HepG2 (cell line): ENCODE data around the gene GPR87.

ENCODE experiments used
- CEBPG ChIP-seq: IDR thresholded peaks from 2 replicates; pipeline ENCODE4 v1.6.1; 2016
- FOSL2 ChIP-seq: sonication (generic); formaldehyde crosslinking; IDR thresholded peaks from 2 replicates; pipeline ENCODE4 v1.4.0; 2020; ENCODE audit warnings: missing genetic modification reagents
- HDAC1 ChIP-seq: sonication (generic); formaldehyde crosslinking; IDR thresholded peaks from 2 replicates; pipeline ENCODE4 v1.5.1; 2020; ENCODE audit warnings: mild to moderate bottlenecking, missing genetic modification reagents
- JUNB ChIP-seq: sonication (generic); formaldehyde crosslinking; IDR thresholded peaks from 2 replicates; pipeline ENCODE4 v1.8.0; 2022; ENCODE audit warnings: missing genetic modification reagents, mild to moderate bottlenecking, borderline replicate concordance
- JUND ChIP-seq: sonication (generic); formaldehyde crosslinking; IDR thresholded peaks from 2 replicates; pipeline ENCODE4 v1.8.0; 2022; ENCODE audit warnings: mild to moderate bottlenecking, missing genetic modification reagents
- NR2F6 ChIP-seq, 2 experiments: IDR thresholded peaks; 2 replicates each; pipeline ENCODE4 v1.6.1; 2016; ENCODE audit warnings: antibody characterized with exemption in 1 of 2, mild to moderate bottlenecking in 1 of 2
- POLR2A ChIP-seq, 2 experiments: IDR thresholded peaks; 2 replicates each; pipeline ENCODE4 v1.6.1; 2011; ENCODE audit warnings: low read depth in 2 of 2, low read length in 2 of 2, mild to moderate bottlenecking in 1 of 2, moderate library complexity in 1 of 2; ENCODE audit not compliant: insufficient read depth in 1 of 2
- RAD21 ChIP-seq: fragments of 450-650 bp; formaldehyde crosslinking; IDR thresholded peaks from 2 replicates; pipeline ENCODE4 v1.5.0; 2020; ENCODE audit warnings: mild to moderate bottlenecking
- RBAK ChIP-seq: sonication (generic); formaldehyde crosslinking; IDR thresholded peaks from 2 replicates; pipeline ENCODE4 v1.5.1; 2020; ENCODE audit warnings: mild to moderate bottlenecking, missing genetic modification reagents
- YY1 ChIP-seq: IDR thresholded peaks from 2 replicates; pipeline ENCODE4 v1.6.1; 2011; ENCODE audit warnings: low read length, low read depth, moderate library complexity, mild to moderate bottlenecking; ENCODE audit not compliant: insufficient read depth, insufficient replicate concordance
- ZBTB20 ChIP-seq: sonication (generic); formaldehyde crosslinking; IDR thresholded peaks from 2 replicates; pipeline ENCODE4 v1.8.1; 2023; ENCODE audit warnings: missing genetic modification reagents, low read depth, mild to moderate bottlenecking, borderline replicate concordance
- ZNF501 ChIP-seq: sonication (generic); formaldehyde crosslinking; IDR thresholded peaks from 2 replicates; pipeline ENCODE4 v1.5.1; 2020; ENCODE audit warnings: mild to moderate bottlenecking, moderate library complexity, missing genetic modification reagents
- TF ChIP-seq, protein P1 (sequence below): sonication (generic); formaldehyde crosslinking; IDR thresholded peaks from 2 replicates; pipeline ENCODE4 v1.4.0; 2020; ENCODE audit warnings: missing genetic modification reagents, mild to moderate bottlenecking, borderline replicate concordance
- TF ChIP-seq, protein P2 (sequence below): sonication (generic); formaldehyde crosslinking; IDR thresholded peaks from 2 replicates; pipeline ENCODE4 v1.5.0; 2020; ENCODE audit warnings: mild to moderate bottlenecking, missing genetic modification reagents, moderate library complexity

DNA sequence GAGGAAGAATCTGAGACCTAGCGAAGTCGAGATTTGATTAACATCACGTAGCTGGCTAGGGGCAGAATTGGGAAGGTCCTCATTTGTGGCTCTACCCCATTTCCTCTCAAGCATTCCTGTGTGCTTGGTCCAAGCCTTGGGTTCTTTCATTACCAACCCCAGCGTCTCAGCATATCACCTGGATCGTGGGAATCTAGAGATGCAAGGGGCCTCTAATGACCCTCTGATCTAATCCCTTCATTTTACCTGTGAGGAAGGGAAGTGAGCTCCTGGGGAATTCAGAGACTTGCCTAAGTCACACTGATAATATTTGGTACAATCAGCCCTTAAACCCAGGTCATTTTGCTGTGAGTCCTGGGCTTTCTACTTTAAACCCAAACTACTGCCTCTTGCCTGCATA is 2.0 kb downstream of the GPR87 start:
- TF ChIP-seq JUNB (no peak), CEBPG (CRISPR knock-in tag) (no peak), NR2F6 (IDR thresholded peaks at IDR 0.05) (no peak), NR2F6 (CRISPR knock-in tag; IDR thresholded peaks at IDR 0.05) (no peak), HDAC1 (no peak), POLR2A (IDR thresholded peaks at IDR 0.05; ENCODE audit: insufficient read depth in 1 of 2, low read depth in 2 of 2, low read length in 2 of 2) (no peak), RBAK (CRISPR knock-in tag) (no peak), ZNF501 (CRISPR knock-in tag) (no peak), RAD21 (CRISPR knock-in tag) (no peak), YY1 (no peak), ZBTB20 (no peak), FOSL2 (CRISPR knock-in tag) (no peak), JUND (CRISPR knock-in tag) (no peak)
- TF ChIP-seq, protein P1, sequence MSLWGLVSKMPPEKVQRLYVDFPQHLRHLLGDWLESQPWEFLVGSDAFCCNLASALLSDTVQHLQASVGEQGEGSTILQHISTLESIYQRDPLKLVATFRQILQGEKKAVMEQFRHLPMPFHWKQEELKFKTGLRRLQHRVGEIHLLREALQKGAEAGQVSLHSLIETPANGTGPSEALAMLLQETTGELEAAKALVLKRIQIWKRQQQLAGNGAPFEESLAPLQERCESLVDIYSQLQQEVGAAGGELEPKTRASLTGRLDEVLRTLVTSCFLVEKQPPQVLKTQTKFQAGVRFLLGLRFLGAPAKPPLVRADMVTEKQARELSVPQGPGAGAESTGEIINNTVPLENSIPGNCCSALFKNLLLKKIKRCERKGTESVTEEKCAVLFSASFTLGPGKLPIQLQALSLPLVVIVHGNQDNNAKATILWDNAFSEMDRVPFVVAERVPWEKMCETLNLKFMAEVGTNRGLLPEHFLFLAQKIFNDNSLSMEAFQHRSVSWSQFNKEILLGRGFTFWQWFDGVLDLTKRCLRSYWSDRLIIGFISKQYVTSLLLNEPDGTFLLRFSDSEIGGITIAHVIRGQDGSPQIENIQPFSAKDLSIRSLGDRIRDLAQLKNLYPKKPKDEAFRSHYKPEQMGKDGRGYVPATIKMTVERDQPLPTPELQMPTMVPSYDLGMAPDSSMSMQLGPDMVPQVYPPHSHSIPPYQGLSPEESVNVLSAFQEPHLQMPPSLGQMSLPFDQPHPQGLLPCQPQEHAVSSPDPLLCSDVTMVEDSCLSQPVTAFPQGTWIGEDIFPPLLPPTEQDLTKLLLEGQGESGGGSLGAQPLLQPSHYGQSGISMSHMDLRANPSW (CRISPR knock-in tag), result no peak
- TF ChIP-seq, protein P2, sequence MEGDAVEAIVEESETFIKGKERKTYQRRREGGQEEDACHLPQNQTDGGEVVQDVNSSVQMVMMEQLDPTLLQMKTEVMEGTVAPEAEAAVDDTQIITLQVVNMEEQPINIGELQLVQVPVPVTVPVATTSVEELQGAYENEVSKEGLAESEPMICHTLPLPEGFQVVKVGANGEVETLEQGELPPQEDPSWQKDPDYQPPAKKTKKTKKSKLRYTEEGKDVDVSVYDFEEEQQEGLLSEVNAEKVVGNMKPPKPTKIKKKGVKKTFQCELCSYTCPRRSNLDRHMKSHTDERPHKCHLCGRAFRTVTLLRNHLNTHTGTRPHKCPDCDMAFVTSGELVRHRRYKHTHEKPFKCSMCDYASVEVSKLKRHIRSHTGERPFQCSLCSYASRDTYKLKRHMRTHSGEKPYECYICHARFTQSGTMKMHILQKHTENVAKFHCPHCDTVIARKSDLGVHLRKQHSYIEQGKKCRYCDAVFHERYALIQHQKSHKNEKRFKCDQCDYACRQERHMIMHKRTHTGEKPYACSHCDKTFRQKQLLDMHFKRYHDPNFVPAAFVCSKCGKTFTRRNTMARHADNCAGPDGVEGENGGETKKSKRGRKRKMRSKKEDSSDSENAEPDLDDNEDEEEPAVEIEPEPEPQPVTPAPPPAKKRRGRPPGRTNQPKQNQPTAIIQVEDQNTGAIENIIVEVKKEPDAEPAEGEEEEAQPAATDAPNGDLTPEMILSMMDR, result no peak
